Heart left ventricle (tissue), 16 donors: ENCODE measurements around the gene KRTAP5-10. TPM values are rescaled to one million over a fixed set of nuclear protein-coding genes. Genes with fewer than 3 reads are reported as not detected.
"Not testable (repeated sequence)": the region's sequence is repeated elsewhere in the genome, so short reads cannot be mapped to it uniquely, and the experiment has no call there.

ENCODE experiments used
- ATAC-seq, 4 donors: fragments of 200-7000 bp; cut with Tn5 transposase; one replicate each; pipeline ENCODE4 v1.9.1; 2020 to 2022; ENCODE audit warnings: moderate library complexity in 4 of 4, mild to moderate bottlenecking in 3 of 4, moderate number of reproducible peaks in 1 of 4
- DNase-seq, 5 donors: peaks; one replicate each; pipeline ENCODE4 v3.0.0-alpha.2; 2020
- H3K27ac ChIP-seq, 12 donors: fragments of 200-600 bp; sonication (generic) in 4 of 12; one replicate each; pipeline versions ENCODE4 v1.5.0 to v1.8.0; 2016 to 2022; ENCODE audit warnings: mild to moderate bottlenecking in 2 of 12
- H3K27me3 ChIP-seq, 9 donors: fragments of 200-600 bp; sonication (generic) in 2 of 9; one replicate each; pipeline versions ENCODE4 v1.5.1 to v1.8.0; 2016 to 2022; ENCODE audit warnings: mild to moderate bottlenecking in 3 of 9
- H3K36me3 ChIP-seq, 9 donors: fragments of 200-600 bp; sonication (generic) in 2 of 9; one replicate each; pipeline versions ENCODE4 v1.5.0 to v1.8.0; 2018 to 2022; ENCODE audit warnings: mild to moderate bottlenecking in 2 of 9
- H3K4me1 ChIP-seq, 12 donors: fragments of 200-600 bp; sonication (generic) in 4 of 12; one replicate each; pipeline versions ENCODE4 v1.5.0 to v1.8.0; 2016 to 2022; ENCODE audit warnings: mild to moderate bottlenecking in 3 of 12
- H3K4me3 ChIP-seq, 12 donors: fragments of 200-600 bp; sonication (generic) in 4 of 12; one replicate each; pipeline versions ENCODE4 v1.5.0 to v1.8.0; 2017 to 2022; ENCODE audit warnings: mild to moderate bottlenecking in 9 of 12, moderate library complexity in 4 of 12
- H3K9me3 ChIP-seq, 12 donors: fragments of 200-600 bp; sonication (generic) in 4 of 12; one replicate each; pipeline versions ENCODE4 v1.5.0 to v1.8.0; 2016 to 2022; ENCODE audit warnings: mild to moderate bottlenecking in 1 of 12
- CTCF ChIP-seq, 12 donors: fragments of 200-600 bp; sonication (generic) in 4 of 12; IDR thresholded peaks; one replicate each; pipeline versions ENCODE4 v1.5.0 to v1.8.0; 2018 to 2022; ENCODE audit warnings: antibody characterized with exemption in 12 of 12, mild to moderate bottlenecking in 5 of 12
- POLR2A ChIP-seq, 2 donors: fragments of 450-650 bp; IDR thresholded peaks; one replicate each; pipeline ENCODE4 v1.6.1; 2017; ENCODE audit warnings: antibody characterized with exemption in 2 of 2, mild to moderate bottlenecking in 2 of 2, moderate library complexity in 2 of 2
- WGBS, 4 donors: extraction: QIAGEN DNeasy Blood & Tissue Kit in 2 of 4; methylation state at CpG; one replicate each; pipeline versions ENCODE4 v1.1.5 to v1.1.7; 2013 to 2018; 5-methylcytosine and 5-hydroxymethylcytosine counted together
- intact Hi-C, 10 donors: fragments of 100-400 bp; cut with DNase I; formaldehyde crosslinking; loops; one replicate each; pipeline versions ENCODE4 v1.11.1 to v1.14.2; 2022
- polyA plus RNA-seq, 2 donors: library from polyadenylated mRNA; stranded (reverse); fragments of 200-250 nt; gene quantifications; one replicate each; pipeline ENCODE4 v1.2.3, GENCODE V29; 2013
- total RNA-seq, 9 donors: library from RNA; depleted of rRNA in 2 of 9; stranded (reverse); fragments of >200 nt in 2 of 9; fragmentation: NEBNext Ultra II Directional in 3 of 9; extraction: Animal tissue kit (Norgen Biotek cat#: 25700) in 3 of 9; gene quantifications; one replicate each; pipeline versions ENCODE4 v1.1.0 to v1.2.4, GENCODE V29; 2016 to 2023
- donor health status: ischemic (EF 13 %, LVEDD 7.1; RV severe dilation, severe dysfunction).
- donor health status: healthy with polysubstance abuse.
- donor health status: DM: no; HTN: yes; CAD: no.
- donor health status: DM: no; HTN: no; CAD: no.
- donor health status: ischemic (EF 25% LVEDD 6.9; RV normal size, moderate dysfunction).
- donor health status: ischemic (EF 25% LVEDD 5.7; RV mildly dilated, moderate dysfunction).
- donor health status: healthy.
- donor health status: DM: yes; HTN: yes; CAD: no.
- donor health status: ischemic (EF 35%, LVEDD 5.7; RV mildly dilated, moderate dysfunction).
- donor health status: nonischemic (EF 11% LVEDD 7.7; RV severe dilation, severe dysfunction).
- donor health status: DM: yes; HTN: yes; CAD: no.
- donor health status: PGD.
- donor health status: ischemic (EF 29% LVEDD 5.4; RV normal size, mild dysfunction).
- donor health status: nonischemic (EF 23%, LVEDD 6.1; RV moderate dilation, normal function).

KRTAP5-10 gene
- total and polyA plus RNA-seq, 11 donors, result not detected

- ATAC-seq (no peak), DNase-seq (no peak)
- Histone ChIP-seq H3K27me3 (peaks cover 0 to 35% (median 0%) of the 10 kb centered on the region in 9 donors), H3K36me3 (no peaks in the 10 kb centered on the region), H3K4me1 (peaks cover 0 to 6% (median 0%) of the 10 kb centered on the region in 12 donors), H3K9me3 (no peaks in the 10 kb centered on the region), H3K4me3 (no peak overlapping the region), H3K27ac (no peak overlapping the region)
- intact Hi-C loops, result no loop called here
- WGBS, 4 donors, result 79 to 90% (median 82%) methylated on average over 4 of the region's 4 CpGs
- TF ChIP-seq CTCF (IDR thresholded peaks at IDR 0.05) (no peak), POLR2A (IDR thresholded peaks at IDR 0.05) (no peak)
Observed at GRCh38 chr11:71575723-71576424, 10.5 kb downstream of the KRTAP5-10 start.

- H3K27ac ChIP-seq, H3K36me3 ChIP-seq, DNase-seq, ATAC-seq, intact Hi-C loops, H3K9me3 ChIP-seq, H3K4me3 ChIP-seq, H3K4me1 ChIP-seq: not testable (repeated sequence)
- 89 to 92% (median 91%) methylated on average over 38 to 41 of the region's 41 CpGs for WGBS, 4 donors
- peaks cover 0 to 31% (median 0%) of the 10 kb centered on the region in 9 donors for H3K27me3 ChIP-seq
Observed at GRCh38 chr11:71576688-71577465, 11.5 kb downstream of the KRTAP5-10 start.

GRCh38 chr11:71577469-71578004, 12.2 kb downstream of the KRTAP5-10 start:
- intact Hi-C loops, result no loop called here
- ATAC-seq, result no peak

GRCh38 chr11:71579513-71579912, 14.2 kb downstream of the KRTAP5-10 start:
- ATAC-seq, result peak in 1 of 4 donors; percentile 9
- 59 to 71% (median 66%) methylated on average over 7 of the region's 7 CpGs for WGBS, 4 donors

More at GRCh38 chr11:71577469-71578004, 12.2 kb downstream of the KRTAP5-10 start:
- 93 to 95% (median 93%) methylated on average over 7 of the region's 7 CpGs for WGBS, 4 donors
- TF ChIP-seq CTCF (IDR thresholded peaks at IDR 0.05) (no peak), POLR2A (IDR thresholded peaks at IDR 0.05) (no peak)
- no peak overlapping the region for H3K4me3 ChIP-seq
- H3K27ac ChIP-seq, result no peak overlapping the region
- no peaks in the 10 kb centered on the region for H3K36me3 ChIP-seq
- H3K4me1 ChIP-seq, result peaks cover 0 to 6% (median 0%) of the 10 kb centered on the region in 12 donors
- no peaks in the 10 kb centered on the region for H3K9me3 ChIP-seq
- H3K27me3 ChIP-seq, result peaks cover 0 to 24% (median 0%) of the 10 kb centered on the region in 9 donors
- no peak for DNase-seq

More at GRCh38 chr11:71579513-71579912, 14.2 kb downstream of the KRTAP5-10 start:
- DNase-seq, intact Hi-C loops, H3K9me3 ChIP-seq, H3K27ac ChIP-seq, H3K4me3 ChIP-seq, H3K4me1 ChIP-seq, H3K36me3 ChIP-seq: not testable (repeated sequence)
- peaks cover 0 to 17% (median 0%) of the 10 kb centered on the region in 9 donors for H3K27me3 ChIP-seq
